ENCODE measurements around the gene NR1H2.
"Not testable (repeated sequence)": the region's sequence is repeated elsewhere in the genome, so short reads cannot be mapped to it uniquely, and the experiment has no call there.

Gene NR1H2

GRCh38 chr19:50347089-50347581, 29.1 kb upstream of the NR1H2 start:
- not testable (repeated sequence) for DNase-seq

- no peak for DNase-seq
Measured at GRCh38 chr19:50349277-50350057, 26.8 kb upstream of the NR1H2 start.

- DNase-seq, result no peak
Measured at GRCh38 chr19:50352242-50352641, 24.0 kb upstream of the NR1H2 start.

- DNase-seq, result not testable (repeated sequence)
Measured at GRCh38 chr19:50353487-50353880, 22.8 kb upstream of the NR1H2 start.

- no peak for DNase-seq
Measured at GRCh38 chr19:50356691-50357177, 19.5 kb upstream of the NR1H2 start.

GRCh38 chr19:50357178-50358100, 18.8 kb upstream of the NR1H2 start:
- no peak for DNase-seq

GRCh38 chr19:50358483-50359327, 17.6 kb upstream of the NR1H2 start:
- DNase-seq, result no peak

- DNase-seq, result no peak
Measured at GRCh38 chr19:50359328-50359818, 16.9 kb upstream of the NR1H2 start.

GRCh38 chr19:50361290-50362029, 14.8 kb upstream of the NR1H2 start:
- no peak for DNase-seq

- no peak for DNase-seq
Measured at GRCh38 chr19:50362030-50362412, 14.2 kb upstream of the NR1H2 start.

- DNase-seq, result no peak
Measured at GRCh38 chr19:50362656-50363424, 13.4 kb upstream of the NR1H2 start.

GRCh38 chr19:50365434-50366306, 10.6 kb upstream of the NR1H2 start, which contains the start of gene NAPSA:
TSS of gene NAPSA (minus strand) at chr19:50365639. CDS start at chr19:50365621, 18 bp downstream.
- DNase-seq, result no peak

GRCh38 chr19:50368649-50369570, 7.3 kb upstream of the NR1H2 start:
- DNase-seq, result peak; percentile 30

- no peak for DNase-seq
Measured at GRCh38 chr19:50371914-50372475, 4.3 kb upstream of the NR1H2 start.

GRCh38 chr19:50377051-50377461, 799 bp downstream of the NR1H2 start:
- no peak for DNase-seq

- DNase-seq, result no peak
Measured at GRCh38 chr19:50377517-50377916, 1.3 kb downstream of the NR1H2 start.

- no peak for DNase-seq
Measured at GRCh38 chr19:50378169-50378862, 2.1 kb downstream of the NR1H2 start.

GRCh38 chr19:50378863-50379236, 2.6 kb downstream of the NR1H2 start:
- no peak for DNase-seq

Measured in NCI-H510A treated with DMSO at 0.1 percent for 48 hours (cell line).